ENCODE results near the gene CFAP97D2. TPM values are rescaled to one million over a fixed set of nuclear protein-coding genes. Genes with fewer than 3 reads are reported as not detected.

Gene CFAP97D2
- not detected in 2 replicates for total RNA-seq
- long read RNA-seq: 0 reads

GRCh38 chr13:114179087-114179658, at the start of gene CFAP97D2:
TSS of gene CFAP97D2 (plus strand) at chr13:114179257. CDS start at chr13:114179331, 74 bp downstream.
- H3K9me3 Mint-ChIP-seq (ENCODE audit: low read depth): no peaks in the 10 kb centered on the region
- no peak for DNase-seq (ENCODE audit: low spot score, unreplicated experiment)
- H3K4me3 Mint-ChIP-seq (ENCODE audit: low read depth): no peak within 1 kb of the TSS
- TF ChIP-seq CTCF (IDR thresholded peaks at IDR 0.05; ENCODE audit: unreplicated experiment): no peak
- H3K4me1 Mint-ChIP-seq (ENCODE audit: low read depth): no peaks in the 10 kb centered on the region
- no peaks in the 10 kb centered on the region for H3K36me3 Mint-ChIP-seq (ENCODE audit: insufficient read depth)
- no peak within 1 kb of the TSS for H3K27ac Mint-ChIP-seq
- H3K27me3 Mint-ChIP-seq: peaks cover 8% of the 10 kb centered on the region

- DNase-seq (ENCODE audit: low spot score, unreplicated experiment): no peak
- peaks cover 21% of the 10 kb centered on the region for H3K4me1 Mint-ChIP-seq (ENCODE audit: low read depth)
- peaks cover 48% of the 10 kb centered on the region for H3K27me3 Mint-ChIP-seq
Measured at GRCh38 chr13:114129649-114130062, 49.4 kb upstream of the CFAP97D2 start.

GRCh38 chr13:114130131-114130836, 48.8 kb upstream of the CFAP97D2 start:
- Mint-ChIP-seq H3K27ac (no peak overlapping the region), H3K4me1 (ENCODE audit: low read depth) (peaks cover 21% of the 10 kb centered on the region), H3K4me3 (ENCODE audit: low read depth) (peak overlapping the region; percentile 90), H3K27me3 (peaks cover 53% of the 10 kb centered on the region), H3K9me3 (ENCODE audit: low read depth) (no peaks in the 10 kb centered on the region), H3K36me3 (ENCODE audit: insufficient read depth) (no peaks in the 10 kb centered on the region)
- no peak for DNase-seq (ENCODE audit: low spot score, unreplicated experiment)
- TF ChIP-seq CTCF (IDR thresholded peaks at IDR 0.05; ENCODE audit: unreplicated experiment): no peak

More at GRCh38 chr13:114129649-114130062, 49.4 kb upstream of the CFAP97D2 start:
- Mint-ChIP-seq H3K9me3 (ENCODE audit: low read depth) (no peaks in the 10 kb centered on the region), H3K27ac (no peak overlapping the region), H3K36me3 (ENCODE audit: insufficient read depth) (no peaks in the 10 kb centered on the region), H3K4me3 (ENCODE audit: low read depth) (no peak overlapping the region)
- TF ChIP-seq CTCF (IDR thresholded peaks at IDR 0.05; ENCODE audit: unreplicated experiment): no peak

- no peak for DNase-seq (ENCODE audit: low spot score, unreplicated experiment)
- Mint-ChIP-seq H3K9me3 (ENCODE audit: low read depth) (no peaks in the 10 kb centered on the region), H3K4me1 (ENCODE audit: low read depth) (peaks cover 21% of the 10 kb centered on the region)
Measured at GRCh38 chr13:114130837-114131582, 48.0 kb upstream of the CFAP97D2 start.

More at GRCh38 chr13:114130837-114131582, 48.0 kb upstream of the CFAP97D2 start:
- Mint-ChIP-seq H3K27ac (peak overlapping the region; percentile 88), H3K36me3 (ENCODE audit: insufficient read depth) (no peaks in the 10 kb centered on the region), H3K4me3 (ENCODE audit: low read depth) (peak overlapping the region; percentile 90), H3K27me3 (peaks cover 55% of the 10 kb centered on the region)
- no peak for TF ChIP-seq CTCF (IDR thresholded peaks at IDR 0.05; ENCODE audit: unreplicated experiment)
